Measurements from ENCODE around the gene RIN3.

The RIN3 gene

DNA sequence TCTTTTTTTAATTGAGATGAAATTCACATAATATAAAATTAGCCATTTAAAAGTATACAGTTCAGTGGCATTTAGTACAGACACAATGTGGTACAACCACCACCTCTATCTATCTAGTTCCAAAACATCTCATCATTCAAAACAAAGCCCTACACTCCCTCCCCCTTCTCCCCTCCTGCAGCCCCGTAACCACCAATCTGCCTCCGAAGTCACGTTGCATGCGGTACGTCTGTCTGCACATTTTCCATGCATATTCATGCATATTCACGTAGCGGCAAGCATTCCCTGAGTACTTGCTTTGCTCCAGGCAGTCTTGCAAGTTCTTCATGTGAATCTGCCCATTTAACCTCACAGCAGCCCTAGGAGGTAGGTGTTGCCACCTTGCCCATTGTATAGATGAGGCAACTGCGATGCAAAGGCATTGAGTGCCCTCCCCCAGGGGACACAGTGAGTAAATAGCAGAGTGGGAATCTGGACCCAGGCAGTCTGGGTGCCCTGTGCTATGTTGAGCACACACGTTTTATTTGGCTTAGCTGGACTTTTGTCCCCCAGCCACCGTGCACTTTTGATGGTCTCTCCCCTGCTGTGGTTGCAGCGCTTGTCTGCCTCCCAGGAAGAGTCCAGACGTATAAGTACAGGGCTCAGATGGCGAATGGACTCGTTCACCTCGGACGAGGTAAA is 43.4 kb downstream of the RIN3 start:
- no peak for DNase-seq

DNA sequence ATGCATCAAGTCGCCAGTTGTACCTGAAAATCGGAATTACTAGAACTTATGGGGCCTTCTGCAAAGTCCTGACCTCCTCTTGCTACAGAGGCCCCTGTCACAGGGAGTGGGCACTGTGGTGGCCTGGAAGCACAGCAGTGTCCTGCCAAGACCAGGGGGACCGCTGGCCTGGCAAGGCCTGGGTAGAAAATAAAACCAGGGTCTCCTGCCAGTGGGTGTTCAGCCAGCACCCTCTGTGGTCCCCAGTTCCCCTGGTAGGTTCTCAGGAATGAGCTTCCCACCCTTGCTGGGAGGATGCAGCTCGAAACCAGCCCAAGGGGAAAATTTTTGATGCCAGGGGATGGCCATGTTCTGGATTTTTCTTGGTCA is 43.9 kb downstream of the RIN3 start:
- DNase-seq: no peak

DNA sequence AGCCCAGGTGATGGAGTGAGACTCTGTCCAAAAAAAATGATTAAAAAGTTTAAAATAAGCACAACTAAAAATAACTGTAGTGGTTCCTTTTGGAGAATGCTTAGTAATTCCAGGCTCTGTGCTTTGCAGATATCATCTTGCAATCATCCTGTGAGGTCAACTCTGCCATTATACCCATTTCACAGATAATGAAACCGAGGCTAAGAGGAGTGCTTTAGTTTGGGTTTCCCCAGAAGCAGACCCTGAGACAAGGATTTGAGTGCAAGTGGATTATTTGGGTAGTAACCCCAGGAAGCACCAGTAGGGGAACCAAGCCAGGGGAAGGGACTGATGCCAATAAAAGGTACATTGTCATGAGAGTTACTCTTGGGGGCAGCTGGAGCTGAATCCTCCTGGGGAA is 44.7 kb downstream of the RIN3 start:
- DNase-seq: no peak

DNA sequence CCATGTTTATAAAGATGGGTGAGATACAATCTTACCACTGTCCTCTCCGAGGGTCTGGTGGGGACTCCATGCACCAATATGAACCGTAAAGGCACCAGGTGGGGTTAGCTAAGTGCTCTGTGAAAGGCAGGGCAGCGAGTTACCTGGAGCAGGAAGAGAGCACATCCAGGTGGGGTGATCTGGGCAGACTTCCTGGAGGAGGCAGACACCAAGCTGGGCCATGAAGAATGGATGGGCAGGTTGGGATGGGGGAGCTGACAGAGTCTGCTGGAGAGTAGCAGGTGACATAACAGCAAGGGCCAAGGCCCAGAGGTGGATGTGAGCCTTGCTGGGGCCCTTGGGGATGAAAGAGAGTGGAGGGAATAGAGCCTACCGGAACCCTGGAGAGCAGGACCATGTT is 45.9 kb downstream of the RIN3 start:
- DNase-seq: no peak

DNA sequence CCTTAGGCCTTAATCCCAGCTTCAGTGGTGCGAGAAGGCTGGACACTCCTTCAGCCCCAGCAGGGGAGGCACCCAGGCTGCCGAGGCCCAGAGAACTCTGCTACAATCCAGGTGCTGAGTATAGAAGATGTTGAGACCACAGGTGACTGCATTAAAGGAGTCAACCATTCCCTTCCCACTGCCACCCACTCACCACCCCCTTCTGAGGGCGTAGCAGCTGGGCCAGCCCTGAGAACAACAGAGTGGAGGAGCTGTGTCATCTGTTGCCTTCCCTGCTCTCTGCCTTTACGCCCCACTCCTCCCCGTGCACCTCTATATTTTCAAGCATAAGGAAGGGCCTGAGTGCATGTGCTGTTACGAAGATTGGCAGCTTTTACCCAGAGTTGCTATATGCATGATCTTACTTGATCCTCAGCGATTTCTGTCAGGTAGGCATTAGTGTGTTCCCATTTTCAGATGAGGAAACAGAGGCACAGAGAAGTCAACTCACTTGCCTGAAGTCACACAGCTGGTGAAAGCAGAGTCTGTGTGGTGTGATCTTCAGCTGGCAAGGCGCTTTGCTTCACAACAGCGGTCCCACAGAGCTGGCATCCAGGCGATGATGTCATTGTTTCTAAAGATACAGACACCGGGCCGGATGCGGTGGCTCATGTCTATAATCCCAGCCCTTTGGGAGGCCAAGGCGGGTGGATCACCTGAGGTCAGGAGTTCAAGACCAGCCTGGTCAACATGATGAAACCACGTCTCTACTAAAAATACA is 46.7 kb downstream of the RIN3 start:
- no peak for DNase-seq

DNA sequence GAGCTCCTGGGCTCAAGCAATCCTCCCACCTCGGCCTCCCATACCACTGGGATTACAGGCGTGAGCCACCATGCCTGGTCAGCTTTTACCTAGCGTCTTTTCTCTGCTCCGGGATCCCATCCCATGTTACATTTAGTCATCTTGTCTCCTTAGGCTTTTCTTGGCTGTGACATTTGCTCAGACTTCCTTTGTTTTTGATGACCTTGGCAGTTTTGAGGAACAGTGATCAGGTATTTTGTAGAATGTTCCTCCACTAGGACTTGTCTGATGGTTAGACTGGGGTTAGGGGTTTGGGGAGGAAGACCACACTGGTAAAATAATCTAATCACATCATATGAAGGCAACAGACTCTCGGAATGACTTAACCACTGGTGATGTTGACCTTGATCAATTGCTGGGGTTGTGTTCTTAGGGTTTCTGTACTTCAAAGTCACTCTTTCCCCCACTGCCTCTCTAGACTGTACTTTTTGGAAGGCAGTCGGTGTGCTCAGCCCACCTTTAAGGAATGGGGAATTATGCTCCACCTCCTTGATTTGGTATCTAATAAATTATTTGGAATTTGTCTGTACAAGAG is 48.4 kb downstream of the RIN3 start:
- no peak for DNase-seq

DNA sequence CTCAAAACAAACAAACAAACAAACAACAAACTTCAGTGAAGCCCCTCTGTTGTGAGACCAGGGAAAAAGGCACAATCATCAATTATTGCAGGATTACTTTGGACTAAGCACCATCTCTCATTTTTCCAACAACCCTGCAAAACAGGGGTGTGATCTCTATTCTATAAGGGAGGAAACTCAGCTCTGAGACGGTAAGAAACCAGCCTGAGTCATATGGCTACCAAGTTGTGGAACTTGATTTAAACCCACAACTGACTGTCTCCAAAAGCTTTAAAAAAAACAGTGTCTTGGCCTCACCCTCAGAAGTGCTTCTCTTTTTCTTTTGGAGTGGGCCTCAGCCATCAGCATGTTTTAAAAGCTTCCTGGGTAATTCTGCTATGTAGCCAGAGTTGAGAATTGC is 49.8 kb downstream of the RIN3 start:
- no peak for DNase-seq

DNA sequence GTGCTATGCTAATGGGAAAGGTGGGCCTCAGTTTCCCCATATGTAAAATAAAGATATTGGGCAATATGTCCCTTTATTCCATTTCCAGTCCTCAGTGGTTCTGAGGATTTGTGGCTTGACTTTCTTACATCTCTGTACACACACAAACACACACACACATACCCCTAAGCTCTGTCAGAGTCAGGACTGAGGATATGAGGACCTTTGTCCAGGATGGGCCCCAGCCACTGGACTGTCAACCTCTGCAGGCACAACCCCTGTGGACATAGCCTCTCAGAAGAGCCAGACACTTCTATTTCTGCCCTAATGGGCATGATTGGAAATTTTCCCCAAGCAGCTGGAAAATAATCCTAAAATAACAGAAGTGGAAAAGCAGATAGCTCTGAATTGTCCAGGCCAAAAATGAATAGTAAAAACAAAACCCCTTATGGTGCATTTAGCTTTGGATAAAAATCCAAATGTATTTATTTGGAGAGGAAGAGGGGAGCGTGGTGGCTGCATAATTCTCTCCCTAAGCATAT is 50.2 kb downstream of the RIN3 start:
- no peak for DNase-seq

DNA sequence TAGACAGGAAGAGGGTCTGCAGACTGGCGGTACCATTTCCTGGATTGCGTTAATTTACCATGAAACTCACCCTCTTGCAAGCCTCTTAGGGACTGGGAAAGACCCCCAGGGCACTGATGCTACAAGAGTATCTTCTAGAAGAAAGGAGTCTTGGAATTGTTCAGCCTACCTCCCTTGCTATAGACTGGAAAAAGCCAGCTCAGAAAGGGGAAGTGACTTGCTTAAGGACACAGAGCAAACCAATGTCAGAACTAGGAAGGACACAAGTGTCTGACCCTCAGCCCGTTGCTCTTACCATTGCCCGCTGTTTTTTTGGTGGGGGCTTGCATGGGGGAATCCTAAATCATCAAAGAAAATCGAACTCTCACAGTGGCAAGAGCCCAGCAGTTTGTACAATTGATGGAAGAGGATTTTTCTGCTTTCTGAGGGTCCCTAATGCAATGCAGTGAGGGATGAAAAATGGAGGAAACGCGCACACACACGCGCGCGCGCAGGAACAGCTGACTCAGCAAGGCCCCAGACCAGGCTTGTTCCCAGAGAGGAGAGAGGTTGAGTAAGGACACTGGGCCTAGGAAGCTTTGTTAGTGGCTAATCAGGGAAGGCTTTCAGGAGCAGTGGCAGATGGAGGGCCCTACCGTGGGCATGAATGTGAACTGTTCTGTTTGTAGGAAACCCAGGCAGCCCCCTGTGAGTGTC is 50.9 kb downstream of the RIN3 start:
- DNase-seq: no peak

DNA sequence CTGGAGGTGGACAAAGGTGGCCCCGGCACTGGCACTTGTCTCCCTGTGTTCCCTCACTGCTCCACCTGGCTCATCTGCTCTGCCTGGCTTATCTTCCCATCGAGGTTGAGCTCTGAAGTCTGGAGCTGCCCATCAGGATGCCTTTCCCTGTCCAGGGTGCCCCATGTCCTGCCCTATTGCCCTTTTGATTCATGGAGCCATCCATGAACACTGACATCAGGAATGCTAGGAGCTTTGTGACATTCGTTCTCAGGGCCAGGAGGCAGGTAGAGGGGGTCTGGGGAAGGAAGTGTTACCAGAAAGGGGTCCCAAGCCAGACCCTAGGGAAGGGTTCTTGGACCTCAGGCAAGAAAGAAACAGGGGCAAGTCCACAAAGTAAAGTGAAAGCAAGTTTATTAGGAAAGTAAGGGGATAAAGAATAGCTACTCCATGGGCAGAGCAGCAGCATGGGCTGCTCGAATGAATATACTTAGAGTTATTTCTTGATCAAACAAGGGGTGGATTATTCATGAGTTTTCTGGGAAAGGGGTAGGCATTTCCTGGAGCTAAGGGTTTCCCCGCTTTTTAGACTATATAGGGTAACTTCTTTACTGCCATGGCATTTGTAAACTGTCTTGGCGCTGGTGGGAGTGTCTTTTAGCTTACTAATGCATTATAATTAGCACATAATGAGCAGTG is 51.6 kb downstream of the RIN3 start:
- DNase-seq: no peak

DNA sequence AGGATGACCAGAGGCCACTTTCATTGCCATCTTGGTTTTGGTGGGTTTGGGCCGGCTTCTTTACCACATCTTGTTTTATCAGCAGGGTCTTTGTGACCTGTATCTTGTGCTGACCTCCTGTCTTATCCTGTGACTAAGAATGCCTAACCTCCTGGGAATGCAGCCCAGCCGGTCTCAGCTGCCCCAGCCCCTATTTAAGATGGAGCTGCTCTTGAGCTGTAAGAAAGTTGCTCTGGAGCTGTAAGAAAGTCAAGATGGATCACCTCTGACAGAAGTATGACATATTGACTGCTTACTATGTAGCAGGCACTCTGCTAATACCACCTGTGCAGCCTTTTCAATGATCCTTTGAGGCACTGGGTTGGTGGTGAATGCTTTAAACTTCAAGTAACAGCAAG is 52.1 kb downstream of the RIN3 start:
- DNase-seq: no peak

DNA sequence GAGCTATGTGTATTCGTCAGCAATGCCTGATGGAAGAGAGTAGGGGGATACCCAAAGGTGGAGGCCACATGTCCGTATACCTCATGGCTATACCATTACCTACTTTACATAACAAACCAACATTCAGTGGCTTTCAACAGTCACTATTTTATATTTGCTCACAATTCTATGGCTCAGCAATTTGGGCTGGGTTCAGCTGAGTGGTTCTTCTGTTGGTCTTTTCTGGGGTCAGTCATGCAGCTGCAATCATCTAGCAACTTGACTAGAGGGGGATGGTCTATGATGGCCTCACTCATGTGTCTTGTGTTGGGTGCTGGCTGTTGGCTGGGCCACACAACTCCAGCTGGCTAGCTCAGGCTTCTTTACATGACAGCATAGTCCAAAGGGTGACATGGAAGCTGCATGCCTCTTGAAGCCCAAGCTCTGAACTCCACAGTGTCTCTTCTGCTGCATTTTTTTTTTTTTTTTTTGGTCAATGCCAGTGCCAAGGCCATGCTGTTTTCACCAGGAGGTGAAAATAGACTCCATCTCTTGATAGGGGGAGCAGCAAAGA is 53.7 kb downstream of the RIN3 start:
- DNase-seq: no peak

DNA sequence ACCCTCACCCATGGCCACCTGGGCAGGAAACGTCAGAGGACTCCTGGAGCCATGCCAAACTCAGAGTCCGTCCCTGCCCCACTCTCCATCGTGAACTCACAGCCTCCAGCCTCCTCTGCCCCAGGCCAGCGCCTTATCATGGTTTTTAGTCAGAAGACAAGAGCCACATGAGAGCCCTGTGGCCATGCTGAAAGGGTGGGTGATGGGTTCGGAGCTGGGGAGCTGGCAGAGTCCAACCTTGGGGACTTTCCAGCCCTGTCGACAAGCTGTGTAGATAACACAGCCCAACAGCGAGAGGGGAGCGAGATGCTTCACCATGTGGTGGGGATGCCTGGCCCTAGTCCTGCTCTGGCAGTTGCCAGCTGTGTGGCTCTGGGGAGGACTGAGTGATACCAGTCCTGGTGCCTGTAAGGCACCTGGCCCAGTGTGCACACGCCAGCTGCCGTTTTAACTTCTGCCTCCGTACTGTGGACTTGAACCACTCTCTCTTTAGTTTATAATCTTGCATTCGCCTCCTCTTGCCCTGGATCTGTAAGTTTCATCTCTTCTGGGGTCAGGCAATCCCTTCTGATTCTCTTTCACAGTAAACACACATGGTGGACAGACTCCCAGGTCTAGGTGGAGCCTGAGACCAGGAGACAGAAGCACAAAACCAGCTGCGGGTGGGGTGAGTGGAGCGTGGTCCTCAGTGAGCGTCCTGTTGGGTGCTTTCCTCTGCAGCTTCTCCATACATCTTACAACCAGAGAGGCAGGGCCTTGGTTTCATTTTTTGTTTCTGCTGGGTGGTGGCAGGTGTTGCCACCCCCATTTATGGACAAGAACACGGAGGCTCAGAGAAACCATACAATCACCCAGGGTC is 55.3 kb downstream of the RIN3 start:
- DNase-seq: no peak

DNA sequence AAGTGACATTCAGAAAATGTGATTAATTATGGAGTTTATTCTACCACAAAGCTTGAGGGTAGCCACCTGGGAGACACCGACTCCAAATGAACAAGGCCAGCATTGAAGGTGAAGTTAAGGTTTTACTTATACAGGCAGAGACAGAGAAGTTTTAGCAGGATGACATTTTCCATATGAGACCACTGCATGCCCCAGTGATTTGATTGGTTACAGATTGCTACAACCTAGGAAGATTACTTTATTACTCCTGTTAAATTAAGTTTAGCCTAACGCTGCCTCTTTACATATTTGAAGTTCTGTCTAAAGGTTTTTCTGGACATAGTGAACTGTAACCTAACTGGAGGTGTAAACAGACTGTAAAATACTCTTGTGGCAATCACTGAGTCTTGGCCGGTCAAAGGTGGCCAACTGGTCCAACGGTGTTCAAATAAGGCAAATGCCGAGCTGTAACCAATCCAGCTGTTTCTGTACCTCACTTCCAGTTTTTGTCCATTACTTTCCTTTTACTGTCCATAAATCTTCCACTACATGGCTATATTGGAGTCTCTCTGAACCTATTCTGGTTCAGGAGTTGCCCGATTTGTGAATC is 57.2 kb downstream of the RIN3 start:
- no peak for DNase-seq

DNA sequence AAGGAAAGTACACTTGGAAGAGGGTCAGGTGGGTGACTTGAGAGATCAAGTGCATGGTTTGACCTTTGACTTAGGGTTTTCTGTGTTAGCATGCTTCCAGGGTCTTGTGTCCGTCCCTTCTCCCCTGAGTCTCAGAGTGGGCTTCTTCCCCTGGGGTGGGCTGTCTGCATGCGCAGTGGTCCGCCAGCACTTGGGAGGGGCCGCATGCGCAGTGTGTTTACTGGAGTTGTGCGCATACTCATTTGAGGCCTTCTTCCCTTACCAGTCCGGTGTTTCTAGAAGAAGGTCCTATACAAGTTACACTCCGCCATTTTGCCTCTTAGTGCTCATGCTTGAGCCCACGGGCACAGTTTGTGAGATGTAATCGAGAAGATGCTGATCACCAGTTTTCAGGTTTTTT is 58.5 kb downstream of the RIN3 start:
- DNase-seq: no peak

DNA sequence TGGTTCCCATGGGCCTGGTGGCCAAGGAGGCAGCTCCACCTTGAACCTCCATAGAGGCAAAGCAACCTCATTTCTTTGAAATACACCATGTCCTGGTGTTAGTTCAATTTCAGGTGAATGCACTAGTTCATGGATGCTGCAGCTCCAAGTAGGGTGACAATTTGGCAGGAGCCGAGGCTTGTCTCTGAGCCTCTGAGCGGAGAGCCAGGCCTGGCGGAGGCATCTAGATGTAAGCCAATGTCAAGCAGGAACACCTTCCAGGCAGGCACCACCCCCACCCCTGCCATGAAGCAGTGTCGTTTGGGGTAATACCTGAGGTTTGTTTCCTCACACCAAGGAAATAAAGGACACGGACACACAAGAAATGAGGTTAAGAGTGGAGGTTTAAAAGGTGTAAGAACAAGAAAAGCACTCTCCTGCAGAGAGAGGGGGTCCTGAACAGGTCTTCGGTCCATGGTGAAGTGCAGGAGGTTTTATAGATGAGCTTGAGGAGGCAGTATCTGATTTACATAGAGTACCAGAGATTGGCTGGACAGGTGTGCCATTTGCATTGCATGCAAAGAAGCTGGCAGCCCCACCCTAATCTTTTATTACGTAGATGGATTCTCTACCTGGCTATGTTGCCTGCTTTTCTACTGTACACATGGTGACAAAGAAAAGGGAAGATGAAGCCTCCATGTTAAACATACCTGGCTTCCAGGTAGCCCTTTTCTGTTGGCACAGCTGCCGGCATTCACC is 60.3 kb downstream of the RIN3 start:
- DNase-seq: peak; percentile 73 to 86

DNA sequence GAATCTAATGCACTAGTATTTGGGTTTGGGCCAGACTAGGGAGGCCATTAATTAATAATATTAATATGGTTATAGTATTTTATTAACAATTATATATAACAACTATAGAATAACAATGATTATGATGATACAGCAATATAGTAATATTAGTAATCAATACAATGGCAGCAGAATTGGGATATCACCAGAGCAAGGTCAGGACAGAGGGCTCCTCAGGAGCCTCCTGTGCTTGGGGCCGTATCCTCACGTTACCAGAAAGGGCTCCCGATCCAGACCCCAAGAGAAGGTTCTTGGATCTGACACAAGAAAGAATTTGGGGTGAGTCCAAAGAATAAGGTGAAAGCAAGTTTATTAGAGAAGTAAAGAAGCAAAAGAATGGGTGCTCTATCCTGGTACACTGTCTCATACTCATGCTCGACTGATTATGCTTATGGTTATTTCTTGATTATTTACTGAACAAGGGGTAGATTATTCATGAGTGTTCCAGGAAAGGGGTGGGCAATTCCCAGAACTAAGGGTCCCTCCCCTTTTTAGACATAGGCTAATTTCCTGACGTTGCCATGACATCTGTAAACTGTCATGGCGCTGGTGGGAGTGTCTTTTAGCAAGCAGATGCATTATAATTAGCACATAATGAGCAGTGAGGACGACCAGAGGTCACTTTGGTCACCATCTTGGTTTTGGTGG is 61.6 kb downstream of the RIN3 start:
- DNase-seq: no peak

DNA sequence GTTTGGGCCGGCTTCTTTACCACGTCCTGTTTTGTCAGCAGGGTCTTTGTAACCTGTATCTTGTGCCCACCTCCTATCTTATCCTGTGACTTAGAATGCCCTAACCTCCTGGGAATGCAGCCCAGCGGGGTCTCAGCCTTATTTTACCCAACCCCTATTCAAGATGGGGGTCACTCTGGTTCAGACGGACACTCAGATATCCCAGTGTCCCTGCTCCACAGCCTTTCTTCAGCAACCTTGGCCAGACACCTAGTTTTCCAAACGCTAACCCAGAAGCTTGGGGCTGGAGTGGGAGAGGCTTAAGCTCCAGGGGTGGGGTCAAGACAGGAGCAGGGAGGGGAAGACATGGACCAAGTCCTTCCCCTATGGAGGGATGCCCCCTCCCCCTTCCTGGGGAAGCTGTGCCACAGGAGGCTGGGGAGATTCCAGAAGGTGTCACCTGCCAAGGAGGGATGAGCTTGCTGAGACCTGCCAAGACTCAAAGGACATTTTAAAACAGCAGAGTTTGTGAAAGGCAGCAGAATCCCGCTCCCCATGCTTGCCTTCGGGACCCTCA is 62.2 kb downstream of the RIN3 start:
- no peak for DNase-seq

DNA sequence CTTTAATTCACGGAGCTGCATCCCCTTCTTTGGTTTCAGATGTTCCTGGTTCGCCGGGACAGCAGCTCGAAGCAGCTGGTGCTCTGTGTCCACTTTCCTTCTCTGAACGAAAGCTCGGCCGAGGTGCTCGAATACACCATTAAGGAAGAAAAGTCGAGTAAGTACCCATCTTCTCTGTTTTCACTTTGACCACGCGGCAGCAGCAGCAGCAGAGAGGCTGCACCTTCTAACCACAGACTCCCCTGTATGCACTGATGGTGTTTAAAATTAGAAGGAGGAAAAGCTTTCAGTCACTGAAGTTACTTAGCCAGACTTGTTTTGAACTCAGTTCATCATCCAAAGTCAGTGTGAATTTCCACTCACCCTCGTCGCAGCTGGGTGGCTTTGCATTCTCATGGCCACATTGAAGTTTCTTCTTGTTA is 63.8 kb downstream of the RIN3 start:
- no peak for DNase-seq

DNA sequence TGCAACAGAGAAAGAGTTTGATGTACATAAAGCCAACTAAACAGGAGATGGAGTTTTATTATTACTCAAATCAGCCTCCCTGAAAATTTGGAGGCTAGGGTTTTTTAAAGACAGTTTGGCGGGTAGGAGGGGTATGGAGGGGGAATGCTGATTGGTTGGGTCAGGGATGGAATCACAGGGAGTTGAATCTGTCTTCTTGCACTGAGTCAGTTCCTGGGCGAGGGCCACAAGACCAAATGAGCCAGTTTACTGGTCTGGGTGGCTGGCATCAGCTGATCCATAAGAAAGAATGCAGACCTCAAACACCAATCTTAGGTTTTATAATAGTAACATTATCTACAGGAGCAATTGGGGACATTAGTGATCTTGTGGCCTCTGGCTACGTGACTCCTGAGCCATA is 64.9 kb downstream of the RIN3 start:
- DNase-seq: no peak

Data from NCI-H2081 (cell line).